Suppressor macrophage treated with lipopolysaccharide for 4 hours (primary cell): ENCODE measurements around the gene IFI27L2.

Experiments used
- DNase-seq: peaks from one replicate; pipeline ENCODE4 v3.0.0-alpha.2; 2020

Gene IFI27L2

DNA sequence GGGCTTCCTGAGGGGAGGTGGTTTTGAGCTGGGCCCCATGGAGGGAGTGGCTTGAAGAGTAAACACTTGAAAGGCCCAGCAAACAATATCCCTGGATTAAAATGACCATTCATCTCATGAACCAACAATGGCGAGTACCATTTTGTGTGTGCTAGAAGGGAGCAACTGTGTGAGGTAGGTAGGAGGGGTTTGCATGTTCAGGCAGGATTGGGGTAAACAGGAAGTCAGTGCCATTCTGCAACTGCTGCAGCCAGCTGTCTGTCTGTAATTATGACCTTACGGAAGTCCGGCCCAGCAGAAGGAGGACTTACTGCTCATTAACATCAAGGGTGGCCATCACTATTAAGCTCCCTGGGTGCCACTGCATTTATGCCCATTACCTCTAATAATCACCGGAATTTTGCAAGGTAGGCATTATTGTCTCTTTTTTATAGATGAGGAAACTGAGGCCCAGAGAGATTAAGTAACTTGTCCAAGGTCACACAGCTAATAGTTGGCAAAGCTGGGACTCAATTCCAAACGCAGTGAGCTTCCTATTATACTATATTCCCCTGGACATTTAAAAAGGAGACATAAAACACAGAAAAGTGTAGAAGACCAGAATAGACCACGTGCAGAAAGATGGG, 16.6 kb upstream of the IFI27L2 start:
- no peak for DNase-seq

DNA sequence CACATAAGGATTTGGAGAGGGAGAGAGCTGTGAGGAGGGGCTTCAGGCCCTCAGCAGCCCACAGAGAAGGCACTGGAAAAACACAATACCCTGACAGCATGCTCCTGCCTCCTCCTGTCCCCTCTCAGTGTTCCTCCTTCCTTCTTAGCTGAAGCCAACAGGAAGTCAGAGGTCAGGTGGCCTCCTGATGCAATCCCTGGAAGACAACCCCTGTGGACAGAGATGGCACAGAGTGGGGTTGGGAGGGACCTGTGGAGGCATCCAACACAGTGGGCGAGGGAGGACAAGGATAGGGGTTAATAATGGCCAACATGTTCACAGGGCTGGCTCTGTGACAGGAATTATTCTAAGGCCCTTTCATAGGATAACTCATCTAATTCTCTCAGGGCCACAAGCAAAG, 15.4 kb upstream of the IFI27L2 start:
- peak; percentile 20 for DNase-seq

DNA sequence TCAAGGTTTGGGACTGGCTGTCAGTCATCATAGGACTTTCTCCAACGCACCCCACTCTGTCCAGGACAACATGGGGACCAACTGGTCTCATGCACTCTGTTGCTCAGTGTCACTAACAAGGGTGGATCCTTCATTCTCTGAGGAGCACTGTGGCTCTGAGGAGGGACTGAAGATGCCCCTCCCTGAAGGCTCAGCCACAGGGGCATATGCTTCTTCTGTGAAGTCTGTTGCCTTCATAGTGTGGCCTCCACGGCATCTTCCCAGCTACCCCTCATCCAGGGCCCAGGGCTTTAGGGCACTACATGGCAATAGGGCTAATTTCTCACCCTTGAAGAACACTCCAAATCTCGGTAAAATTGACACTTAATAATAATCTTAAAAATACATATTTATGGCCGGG, 14.3 kb upstream of the IFI27L2 start:
- no peak for DNase-seq

DNA sequence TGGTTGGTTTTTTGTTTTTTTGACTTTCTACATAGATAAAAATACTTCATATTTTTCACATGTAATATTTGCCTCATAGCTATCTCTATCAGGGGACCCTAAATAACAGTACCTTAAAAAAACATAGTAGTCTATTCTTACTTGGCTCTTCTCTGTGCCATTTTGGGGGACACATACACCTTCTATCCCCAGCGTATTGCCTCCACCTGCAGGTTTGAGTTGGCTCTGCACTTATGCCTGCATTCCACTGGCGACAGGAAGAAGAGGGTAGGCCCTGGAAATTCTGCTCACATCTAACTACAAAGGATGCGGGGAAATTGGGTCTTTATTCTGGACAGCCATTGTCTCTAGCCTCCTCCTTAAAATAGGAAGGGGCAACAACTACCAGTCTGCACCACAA, 13.8 kb upstream of the IFI27L2 start:
- DNase-seq: no peak

DNA sequence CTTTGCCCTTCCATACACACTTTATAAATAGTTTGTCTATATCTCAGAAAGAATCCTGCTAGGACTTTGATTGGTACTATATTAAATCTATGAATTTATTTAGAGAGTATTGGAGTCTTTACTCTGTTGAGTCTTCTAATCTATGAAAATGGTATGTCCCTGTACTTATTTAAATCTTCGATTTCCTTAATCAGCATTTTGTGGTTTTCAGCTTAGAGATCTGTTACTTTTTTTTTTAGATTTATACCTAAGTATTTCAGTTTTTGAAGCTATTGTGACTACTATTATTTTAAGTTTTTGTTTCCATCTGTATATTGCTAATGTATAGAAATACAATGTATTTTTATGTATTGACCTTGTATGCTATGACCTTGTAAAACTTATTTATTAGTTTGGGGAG, 13.4 kb upstream of the IFI27L2 start:
- no peak for DNase-seq

DNA sequence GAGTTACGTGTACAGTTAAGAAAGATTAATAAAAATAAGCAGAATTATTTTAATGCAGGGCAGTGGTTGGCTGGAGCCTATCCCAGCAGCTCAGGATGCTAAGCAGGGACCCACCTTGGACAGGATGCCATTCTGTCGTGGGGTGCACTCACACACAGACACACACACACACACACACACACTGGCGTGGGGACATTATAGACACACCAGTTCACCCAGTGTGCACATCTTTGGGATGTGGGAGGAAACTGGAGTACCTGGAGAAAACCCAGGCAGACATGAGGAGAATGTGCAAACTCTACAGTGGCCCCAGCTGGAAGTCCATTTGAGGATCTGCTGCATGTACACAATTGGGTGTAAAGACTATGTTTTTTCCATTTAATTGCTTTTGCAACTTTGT, 12.8 kb upstream of the IFI27L2 start:
- DNase-seq: no peak

DNA sequence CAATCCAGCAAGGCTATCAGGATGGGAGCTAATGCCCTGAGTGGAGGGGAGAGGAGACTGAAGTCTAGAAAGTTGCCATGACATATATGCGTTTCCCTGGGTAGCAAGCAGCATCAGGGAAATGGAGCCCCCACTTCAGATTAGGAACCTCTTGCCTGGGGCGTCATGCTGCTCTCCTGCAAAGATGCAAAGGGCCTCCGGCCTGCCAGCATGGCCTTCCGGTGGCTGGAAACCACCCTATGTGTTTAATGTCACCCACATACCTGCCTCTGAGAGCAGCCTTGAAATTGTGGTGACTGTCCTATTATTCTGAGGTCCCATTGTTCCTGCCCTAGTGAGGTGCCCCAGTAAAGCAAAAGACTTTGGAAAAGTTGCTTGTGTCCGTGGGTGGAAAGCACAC, 10.0 kb upstream of the IFI27L2 start:
- no peak for DNase-seq

DNA sequence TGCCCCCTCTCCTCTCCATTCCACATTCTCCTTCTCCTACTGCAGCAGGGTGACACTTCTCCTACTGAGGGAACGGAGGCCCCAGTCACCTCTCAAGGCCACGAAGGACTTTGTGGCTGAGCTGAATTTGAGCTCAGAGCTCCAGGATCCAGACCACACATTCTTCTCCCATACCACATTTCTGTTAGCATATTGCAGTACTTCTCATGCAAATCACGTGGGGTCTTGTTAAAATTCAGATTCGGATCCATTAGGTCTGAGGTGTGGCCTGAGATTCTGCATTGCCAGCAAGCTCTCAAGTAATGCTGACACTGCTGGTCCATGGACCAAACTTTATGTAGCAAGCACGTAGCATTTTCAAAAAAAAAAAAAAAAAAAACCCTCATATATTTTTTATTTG, 9.6 kb upstream of the IFI27L2 start:
- DNase-seq: no peak

DNA sequence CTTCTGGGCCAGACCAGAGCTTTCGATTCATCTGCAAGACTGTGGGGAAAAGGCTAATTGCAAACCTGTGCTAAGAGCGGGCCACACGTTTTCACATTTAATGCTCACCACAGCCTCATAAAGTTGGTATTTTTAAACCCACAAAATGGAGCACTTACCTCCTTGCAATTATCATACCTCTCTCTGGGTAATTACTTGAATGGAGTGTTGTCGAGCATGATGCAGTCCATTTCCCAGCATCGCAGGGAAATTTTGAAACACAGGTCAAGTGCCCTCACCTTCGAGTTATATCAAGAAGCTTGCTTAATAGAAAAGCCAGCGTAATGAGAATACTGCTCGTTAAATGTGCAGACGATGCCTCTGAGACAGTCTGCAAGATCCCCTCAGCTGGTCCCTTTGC, 8.8 kb upstream of the IFI27L2 start:
- no peak for DNase-seq

DNA sequence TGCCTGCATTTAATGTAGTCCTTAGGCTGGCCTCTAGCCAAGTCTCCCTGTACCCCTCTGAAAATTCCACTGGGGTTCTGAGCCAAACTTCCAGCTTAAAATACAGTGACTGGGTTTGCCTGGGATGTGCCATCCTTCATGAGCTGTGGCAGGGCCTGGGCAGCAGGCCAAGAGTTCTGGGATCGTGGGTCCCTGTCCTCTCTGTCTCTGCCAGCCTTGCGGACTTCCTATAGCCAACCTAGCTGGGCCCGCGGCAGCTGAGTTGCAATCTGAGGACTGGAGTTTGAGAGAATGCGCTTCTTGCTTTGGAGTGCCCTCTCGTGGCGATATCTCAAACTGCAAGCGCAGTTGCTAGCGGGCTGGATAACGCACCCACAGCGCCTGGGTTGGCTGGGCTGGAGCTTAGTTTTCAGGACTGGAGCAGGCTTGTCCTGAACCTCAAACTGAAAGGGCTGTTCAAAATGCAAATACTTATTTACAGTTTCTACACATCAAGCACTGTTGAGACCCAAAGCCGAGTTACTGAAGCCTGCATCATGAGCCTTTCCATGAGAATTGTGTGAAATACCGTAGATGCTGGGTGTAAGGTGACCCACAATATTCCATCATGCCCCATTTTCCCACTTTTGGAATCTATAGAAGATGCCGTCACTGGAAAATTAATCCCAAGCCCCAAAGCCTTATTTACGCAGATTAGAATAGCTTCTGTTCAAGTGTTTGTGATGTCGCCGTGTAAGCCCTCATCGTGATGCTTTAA, 7.3 kb upstream of the IFI27L2 start:
- DNase-seq: peak; percentile 89

DNA sequence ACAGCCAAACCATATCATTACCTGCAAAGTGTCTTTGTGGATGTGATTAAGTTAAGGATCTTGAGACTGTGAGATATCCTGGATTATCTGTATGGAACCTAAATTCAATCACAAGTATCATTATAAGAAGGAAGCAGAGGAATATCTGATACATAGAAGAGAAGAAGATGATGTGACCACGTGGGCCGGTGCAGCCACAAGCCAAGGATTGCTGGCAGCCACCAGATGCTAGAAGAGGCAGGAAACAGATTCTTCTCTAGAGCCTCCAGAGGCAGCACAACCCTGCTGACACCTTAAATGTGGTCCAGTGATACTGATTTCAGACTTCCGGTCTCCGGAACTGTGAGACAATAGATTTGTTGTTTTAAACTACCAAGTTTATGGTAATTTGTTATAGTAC, 6.1 kb upstream of the IFI27L2 start:
- no peak for DNase-seq

DNA sequence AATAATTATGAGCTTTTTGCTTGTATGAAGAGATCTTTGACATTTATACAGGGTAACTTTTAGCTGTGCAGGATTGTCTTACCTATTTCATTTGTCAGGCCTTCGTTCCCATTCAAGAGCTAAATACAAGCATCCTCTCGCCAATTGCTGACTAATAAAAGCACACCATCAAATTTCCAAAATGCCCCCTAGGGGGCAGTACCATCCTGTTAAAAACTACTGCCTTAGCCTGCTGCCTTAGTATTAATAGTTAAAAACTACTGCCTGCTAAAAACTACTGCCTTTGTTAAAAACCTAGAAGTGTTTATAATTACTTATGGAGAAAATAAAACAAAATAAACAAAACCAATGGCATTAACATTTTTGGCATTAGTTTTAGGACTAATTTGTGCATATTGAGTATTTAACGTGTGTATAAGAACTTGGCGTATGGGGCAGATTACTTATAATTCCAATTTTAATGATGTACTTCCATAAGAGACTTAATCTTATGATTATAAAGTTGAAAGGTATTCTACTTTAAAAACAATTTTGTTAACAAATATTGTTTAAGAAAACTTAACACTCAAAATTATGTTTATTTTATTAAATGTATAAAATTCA, 3.0 kb upstream of the IFI27L2 start:
- peak; percentile 84 for DNase-seq

DNA sequence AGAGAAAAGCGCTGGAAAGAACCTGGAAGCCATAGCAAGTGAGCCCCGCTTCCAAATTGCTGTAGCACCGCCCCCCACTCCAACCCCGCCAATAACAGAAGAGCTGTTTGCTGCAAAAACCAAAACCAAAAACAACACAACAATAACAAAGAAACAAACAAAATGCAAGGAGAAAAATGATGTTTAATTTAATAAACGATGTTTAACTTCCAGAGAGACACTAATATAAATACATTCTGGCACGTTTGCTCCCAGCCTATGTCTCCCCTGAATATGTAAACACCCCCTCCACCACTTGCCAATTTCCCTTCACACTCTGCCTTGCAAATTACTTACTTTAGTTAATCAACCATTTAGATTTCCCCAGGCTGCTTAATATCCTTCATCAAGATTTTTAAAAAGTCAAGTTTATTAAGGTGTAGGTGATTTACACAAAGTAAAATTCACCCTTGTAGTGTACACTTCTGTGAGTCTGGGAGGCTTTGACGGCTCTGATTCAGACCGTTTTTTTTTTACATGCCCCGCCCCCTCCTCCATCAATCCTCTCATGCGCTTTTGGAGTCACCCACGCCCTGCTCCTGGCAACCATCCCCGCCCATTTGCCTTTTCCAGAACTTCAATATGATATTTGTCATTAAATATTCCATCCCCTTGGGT, 482 bp upstream of the IFI27L2 start:
- peak; percentile 58 for DNase-seq

DNA sequence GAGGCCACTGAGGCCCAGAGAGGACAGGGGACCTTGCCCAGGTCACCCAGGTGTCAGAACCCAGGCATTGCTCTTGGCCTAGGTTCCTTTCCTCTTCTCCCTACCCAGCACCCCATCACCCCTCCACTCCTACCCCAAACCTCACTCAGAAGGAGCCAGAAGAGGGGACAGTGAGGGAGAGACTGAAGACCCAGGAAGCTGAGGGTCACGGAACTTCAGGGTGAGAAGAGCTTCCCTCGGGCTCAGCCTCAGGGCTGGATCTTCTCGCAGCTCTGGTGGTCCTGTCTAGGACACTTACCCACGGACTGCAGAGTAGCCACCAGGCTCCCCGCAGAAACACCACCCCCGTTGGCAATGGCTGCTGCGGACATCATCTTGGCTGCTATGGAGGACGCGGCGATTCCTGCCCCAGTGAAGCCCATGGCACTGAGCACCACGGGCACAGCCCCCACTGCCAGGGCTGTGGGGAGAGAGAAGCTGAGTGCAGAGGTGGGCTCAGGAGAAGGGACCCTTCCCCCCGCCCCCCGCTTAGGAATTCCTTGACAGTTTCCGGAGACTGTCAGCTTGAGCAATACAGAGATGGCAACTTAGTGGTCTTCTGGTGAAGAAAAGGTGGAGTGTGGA, 1.1 kb downstream of the IFI27L2 start:
- no peak for DNase-seq

DNA sequence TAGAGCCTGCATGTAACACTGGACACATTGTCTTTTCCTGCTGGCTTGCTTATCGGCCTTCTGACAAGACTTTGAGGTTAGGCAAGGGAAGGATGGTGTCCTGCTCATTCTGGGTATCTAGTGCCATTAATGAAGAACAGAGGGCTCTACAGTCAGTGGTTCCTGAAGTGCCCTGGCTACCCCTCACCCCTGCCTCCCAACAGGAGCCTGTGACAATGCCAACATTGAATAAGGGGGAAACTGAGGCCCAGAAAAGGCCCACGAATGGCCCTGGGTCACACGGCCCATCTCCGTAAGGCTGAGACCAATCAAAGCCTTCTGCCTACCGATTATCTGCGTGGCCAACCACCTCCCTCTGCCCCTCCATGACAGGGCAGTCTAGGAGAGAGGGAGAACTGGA, 2.1 kb downstream of the IFI27L2 start:
- no peak for DNase-seq

DNA sequence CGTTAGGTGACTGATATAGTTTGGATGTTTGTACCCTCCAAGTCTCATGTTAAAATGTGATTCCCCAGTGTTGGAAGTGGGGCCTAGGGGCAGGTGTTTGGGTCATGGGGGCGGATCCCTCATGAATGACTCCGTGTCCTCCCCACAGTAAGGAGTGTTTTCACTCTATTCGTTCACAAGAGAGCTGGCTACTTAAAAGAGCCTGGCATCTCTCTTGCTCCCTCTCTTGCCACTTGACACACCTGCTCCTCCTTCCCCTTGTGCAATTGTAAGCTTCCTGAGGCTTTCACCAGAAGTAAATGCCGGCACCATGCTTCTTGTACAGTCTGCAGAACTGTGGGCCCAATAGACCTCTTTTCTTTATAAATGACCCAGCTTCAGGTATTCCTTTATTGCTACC, 2.6 kb downstream of the IFI27L2 start:
- DNase-seq: no peak

DNA sequence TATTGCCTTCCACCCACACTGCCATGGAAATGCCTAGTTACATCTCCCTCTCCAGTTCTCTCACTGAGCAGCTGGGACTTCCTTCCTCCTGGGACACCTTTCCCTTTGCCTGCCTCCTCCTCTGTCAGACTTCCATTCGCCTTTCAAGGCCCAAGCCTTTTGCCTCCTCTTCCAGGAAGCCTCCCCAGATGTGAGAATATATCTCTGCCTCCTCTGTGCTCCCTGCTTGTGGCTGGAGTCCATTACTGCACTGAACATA, 3.1 kb downstream of the IFI27L2 start:
- DNase-seq: no peak

DNA sequence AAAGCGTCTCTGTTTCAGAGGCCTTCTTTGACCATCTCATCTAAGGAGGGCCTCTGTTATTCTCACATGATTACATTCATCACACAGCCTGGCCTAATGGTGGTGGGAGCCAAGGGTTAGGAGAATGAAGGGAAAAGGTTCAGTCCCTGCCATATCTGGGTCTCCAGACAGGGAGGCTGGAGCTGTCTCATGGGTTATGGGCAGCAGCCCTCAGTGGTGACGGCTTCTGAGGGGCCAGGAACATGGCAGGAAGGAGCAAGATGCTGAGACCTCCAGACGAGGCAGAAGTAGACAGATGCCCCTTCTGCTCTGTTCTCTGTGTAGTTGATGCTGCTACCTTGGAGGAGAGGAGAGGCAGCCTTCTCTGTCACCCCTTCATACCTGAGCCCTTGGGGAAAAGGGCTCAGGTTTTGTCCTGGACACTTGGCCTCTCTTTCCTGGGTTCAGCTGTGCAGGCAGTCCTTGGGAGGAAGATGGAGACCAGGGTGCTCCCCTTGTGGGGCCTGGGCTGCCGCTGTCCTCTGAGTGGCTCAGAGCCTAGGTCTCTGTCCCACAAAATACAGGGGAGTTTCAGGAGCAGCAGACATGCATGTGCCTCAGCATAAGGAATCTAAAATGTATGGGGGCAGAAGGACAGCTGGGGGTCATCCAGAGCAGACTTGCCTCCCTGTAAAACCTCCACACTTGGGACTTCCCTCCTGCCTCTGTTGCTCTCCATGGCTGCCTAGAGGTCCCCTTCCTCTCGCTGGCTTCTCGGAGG, 3.6 kb downstream of the IFI27L2 start:
- no peak for DNase-seq

DNA sequence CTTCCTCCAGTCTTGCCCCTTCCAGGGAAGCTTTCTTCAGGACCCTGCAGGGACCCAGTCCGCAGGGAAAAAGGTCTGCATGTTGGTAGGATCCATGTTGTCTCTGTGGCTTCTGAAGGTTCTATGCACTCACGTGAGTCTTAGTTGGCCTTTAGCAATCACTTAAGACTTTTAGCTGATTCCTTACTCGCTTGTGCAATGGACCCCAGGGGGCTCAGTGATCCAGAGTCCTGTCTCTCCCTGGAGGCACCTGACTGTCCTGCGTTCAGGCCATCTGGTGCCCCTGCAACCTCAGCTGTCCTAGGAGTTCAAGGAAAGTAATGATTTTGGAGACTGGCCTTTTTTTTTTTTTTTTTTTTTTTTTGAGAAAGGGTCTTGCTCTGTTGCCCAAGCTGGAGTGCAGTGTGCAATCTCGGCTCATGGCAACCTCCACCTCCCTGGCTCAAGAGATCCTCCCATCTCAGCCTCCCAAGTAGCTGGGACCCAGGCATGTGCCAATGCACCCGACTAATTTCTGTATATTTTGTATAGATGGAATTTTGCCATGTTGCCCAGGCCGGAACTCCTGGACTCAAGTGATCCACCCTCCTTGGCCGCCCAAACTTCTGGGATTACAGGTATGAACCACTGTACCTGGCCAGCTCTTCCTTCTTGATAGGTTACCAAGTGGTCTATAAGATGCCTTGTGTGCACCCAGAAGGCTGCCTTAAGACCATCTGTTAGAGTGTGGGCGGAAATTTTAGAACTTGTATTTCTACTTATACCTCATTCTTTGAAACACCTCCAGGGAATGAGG, 4.6 kb downstream of the IFI27L2 start:
- no peak for DNase-seq

DNA sequence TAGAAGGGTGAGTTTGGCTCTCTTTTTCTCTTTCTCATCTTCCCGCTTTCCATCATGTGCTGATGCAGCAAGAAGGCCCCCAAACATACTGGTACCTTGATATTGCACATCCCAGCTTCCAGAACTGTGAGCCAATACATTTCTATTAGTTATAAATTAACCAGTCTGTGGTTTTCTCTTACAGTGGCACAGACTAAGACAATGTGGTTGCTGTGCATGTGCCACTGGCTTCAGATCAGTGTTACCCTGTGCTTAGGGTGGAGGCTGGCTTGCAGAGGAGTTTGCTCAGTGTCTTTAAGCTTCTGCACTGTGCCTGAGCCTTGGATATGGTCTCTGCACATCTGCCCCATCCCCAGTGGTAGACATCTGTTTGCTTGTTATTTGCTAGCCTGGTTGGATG, 5.5 kb downstream of the IFI27L2 start:
- no peak for DNase-seq

DNA sequence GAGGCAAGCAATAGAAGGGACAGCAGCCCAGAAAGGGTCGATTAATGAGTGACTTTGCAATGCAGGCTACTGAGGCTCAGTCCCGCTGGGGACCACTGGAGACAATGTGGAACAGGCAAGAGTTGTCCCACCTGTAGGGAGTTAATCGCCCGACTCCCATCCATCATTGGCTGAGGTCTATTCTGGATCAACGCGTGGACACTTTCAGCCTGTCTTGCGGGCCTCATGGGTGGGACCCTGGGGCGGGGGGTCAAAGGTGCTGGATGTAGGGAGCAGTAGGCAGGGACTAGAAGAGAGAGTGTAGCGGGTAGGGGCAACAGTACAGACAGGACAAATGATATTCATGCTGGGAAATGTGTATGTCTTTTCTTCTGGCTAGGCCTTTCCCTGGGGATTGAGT, 6.1 kb downstream of the IFI27L2 start:
- DNase-seq: no peak

DNA sequence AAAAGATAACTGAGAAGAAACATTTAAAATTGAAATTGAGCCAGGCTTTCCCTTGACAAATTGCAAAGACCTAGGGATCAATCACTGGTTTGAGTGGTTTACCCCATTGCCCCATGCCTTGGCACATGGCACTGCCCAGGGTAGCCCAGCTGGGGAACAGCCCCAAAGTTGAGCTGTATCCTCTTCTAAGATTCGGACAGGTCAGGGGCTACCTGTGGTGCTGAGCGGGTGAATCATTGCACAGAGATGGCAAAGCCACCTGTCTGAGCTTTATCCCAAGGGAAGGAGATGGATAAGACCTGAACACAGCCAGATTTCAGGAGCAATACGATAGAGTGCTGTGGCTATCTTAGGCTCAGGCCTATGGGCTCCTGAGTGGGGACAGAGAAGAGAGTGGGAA, 7.0 kb downstream of the IFI27L2 start:
- DNase-seq: no peak
